Upper lobe of left lung (tissue), 6 donors: ENCODE data around the gene NBEA. TPM values are rescaled to one million over a fixed set of nuclear protein-coding genes. Genes with fewer than 3 reads are reported as not detected.

Experiments used
- ATAC-seq, 2 donors: fragments of 200-7000 bp; cut with Tn5 transposase; one replicate each; pipeline ENCODE4 v1.9.1; 2022; ENCODE audit warnings: mild to moderate bottlenecking in 2 of 2, moderate library complexity in 2 of 2; ENCODE audit not compliant: low FRiP score in 2 of 2
- DNase-seq, 2 donors: peaks; one replicate each; pipeline ENCODE4 v3.0.0-alpha.2; 2019 to 2020
- H3K27ac ChIP-seq, 4 donors: fragments of 200-600 bp; sonication (generic); one replicate each; pipeline ENCODE4 v1.5.1; 2016 to 2019
- H3K27me3 ChIP-seq, 4 donors: fragments of 200-600 bp; sonication (generic); one replicate each; pipeline ENCODE4 v1.5.1; 2017 to 2019
- H3K36me3 ChIP-seq, 4 donors: fragments of 200-600 bp; sonication (generic); one replicate each; pipeline ENCODE4 v1.5.1; 2016 to 2019
- H3K4me1 ChIP-seq, 4 donors: fragments of 200-600 bp; sonication (generic); one replicate each; pipeline ENCODE4 v1.5.1; 2018 to 2019
- H3K4me3 ChIP-seq, 4 donors: fragments of 200-600 bp; sonication (generic); one replicate each; pipeline ENCODE4 v1.5.1; 2017 to 2019; ENCODE audit warnings: mild to moderate bottlenecking in 2 of 4, moderate library complexity in 1 of 4
- H3K9me3 ChIP-seq, 4 donors: fragments of 200-600 bp; sonication (generic); one replicate each; pipeline ENCODE4 v1.5.1; 2018 to 2019
- CTCF ChIP-seq, 6 experiments: fragments of 450-650 bp in 4 of 6; fragments of 200-600 bp in 2 of 6; sonication (generic) in 2 of 6; IDR thresholded peaks; one replicate each; pipeline ENCODE4 v1.5.1; 2016 to 2019; ENCODE audit warnings: antibody characterized with exemption in 6 of 6
- EP300 ChIP-seq, 4 donors: sonication (generic); formaldehyde crosslinking; IDR thresholded peaks; one replicate each; pipeline ENCODE4 v1.5.1; 2017; ENCODE audit warnings: antibody characterized with exemption in 4 of 4, control low read depth in 2 of 4
- POLR2A ChIP-seq, 4 donors: fragments of 450-650 bp; IDR thresholded peaks; one replicate each; pipeline ENCODE4 v1.5.1; 2016 to 2017; ENCODE audit warnings: antibody characterized with exemption in 4 of 4, mild to moderate bottlenecking in 2 of 4
- POLR2AphosphoS5 ChIP-seq, 2 donors: sonication (generic); formaldehyde crosslinking; IDR thresholded peaks; one replicate each; pipeline ENCODE4 v1.5.1; 2017; ENCODE audit warnings: antibody characterized with exemption in 2 of 2
- WGBS, 2 donors: methylation state at CpG; one replicate each; pipeline ENCODE4 v1.1.5; 2017 to 2018; 5-methylcytosine and 5-hydroxymethylcytosine counted together
- total RNA-seq, 6 donors: library from RNA; depleted of rRNA in 4 of 6; stranded (reverse); fragments of >200 nt in 4 of 6; gene quantifications; one replicate each; pipeline versions ENCODE4 v1.1.0 to v1.2.1, GENCODE V29; 2016 to 2021
- donor health status: DM: no; HTN: no; CAD: no; lungs with moderate emphysema.
- donor health status: DM: no; HTN: yes; CAD: no; lungs with severe emphysema.

NBEA gene
- total RNA-seq, 6 donors from 2014 or later, result 2.7 to 21.4 (median 5.5) TPM

- Histone ChIP-seq H3K27ac (no peak overlapping the region), H3K9me3 (peaks cover 0 to 5% (median 0%) of the 10 kb centered on the region in 4 donors), H3K36me3 (no peaks in the 10 kb centered on the region), H3K4me3 (no peak overlapping the region), H3K4me1 (peaks cover 0 to 7% (median 2%) of the 10 kb centered on the region in 4 donors), H3K27me3 (no peaks in the 10 kb centered on the region)
- TF ChIP-seq POLR2A (IDR thresholded peaks at IDR 0.05), result no peak
- TF ChIP-seq EP300 (IDR thresholded peaks at IDR 0.05), result no peak
- no peak for TF ChIP-seq POLR2AphosphoS5 (IDR thresholded peaks at IDR 0.05)
- no peak for TF ChIP-seq CTCF (IDR thresholded peaks at IDR 0.05)
- no peak for DNase-seq
- ATAC-seq, result peak in 1 of 2 donors; percentile 43
- 80 to 89% methylated on average over 2 of the region's 2 CpGs for WGBS, 2 donors
Measured at GRCh38 chr13:35496761-35497386, 554.8 kb downstream of the NBEA start.

GRCh38 chr13:35498231-35498630, 556.2 kb downstream of the NBEA start:
- ATAC-seq, result no peak
- TF ChIP-seq CTCF (IDR thresholded peaks at IDR 0.05), result no peak
- TF ChIP-seq EP300 (IDR thresholded peaks at IDR 0.05), result no peak
- no peak for TF ChIP-seq POLR2A (IDR thresholded peaks at IDR 0.05)
- no peak for TF ChIP-seq POLR2AphosphoS5 (IDR thresholded peaks at IDR 0.05)

GRCh38 chr13:35499196-35499662, 557.2 kb downstream of the NBEA start:
- peak; percentile 23 to 37 for ATAC-seq
- TF ChIP-seq EP300 (IDR thresholded peaks at IDR 0.05) (no peak), POLR2A (IDR thresholded peaks at IDR 0.05) (no peak), POLR2AphosphoS5 (IDR thresholded peaks at IDR 0.05) (no peak), CTCF (IDR thresholded peaks at IDR 0.05) (no peak)
- Histone ChIP-seq H3K4me1 (peaks cover 0 to 7% (median 2%) of the 10 kb centered on the region in 4 donors), H3K9me3 (peaks cover 0 to 5% (median 0%) of the 10 kb centered on the region in 4 donors), H3K4me3 (no peak overlapping the region), H3K27me3 (no peaks in the 10 kb centered on the region), H3K27ac (no peak overlapping the region), H3K36me3 (no peaks in the 10 kb centered on the region)
- no peak for DNase-seq
- 63 to 73% methylated on average over 2 of the region's 2 CpGs for WGBS, 2 donors

More at GRCh38 chr13:35498231-35498630, 556.2 kb downstream of the NBEA start:
- Histone ChIP-seq H3K4me1 (peaks cover 0 to 7% (median 2%) of the 10 kb centered on the region in 4 donors), H3K9me3 (peaks cover 0 to 5% (median 0%) of the 10 kb centered on the region in 4 donors), H3K27me3 (no peaks in the 10 kb centered on the region), H3K36me3 (no peaks in the 10 kb centered on the region), H3K27ac (no peak overlapping the region), H3K4me3 (no peak overlapping the region)
- no peak for DNase-seq

- WGBS, 2 donors, result 52 to 77% methylated on average over 4 of the region's 4 CpGs
- Histone ChIP-seq H3K27me3 (no peaks in the 10 kb centered on the region), H3K9me3 (peaks cover 0 to 3% (median 0%) of the 10 kb centered on the region in 4 donors), H3K36me3 (no peaks in the 10 kb centered on the region), H3K27ac (no peak overlapping the region), H3K4me1 (peaks cover 0 to 7% (median 2%) of the 10 kb centered on the region in 4 donors), H3K4me3 (no peak overlapping the region)
- ATAC-seq (no peak), DNase-seq (no peak)
- TF ChIP-seq CTCF (IDR thresholded peaks at IDR 0.05) (no peak), POLR2A (IDR thresholded peaks at IDR 0.05) (no peak), EP300 (IDR thresholded peaks at IDR 0.05) (no peak), POLR2AphosphoS5 (IDR thresholded peaks at IDR 0.05) (no peak)
Measured at GRCh38 chr13:35499676-35500075, 557.6 kb downstream of the NBEA start.

- 76 to 77% methylated on average over 2 of the region's 2 CpGs for WGBS, 2 donors
- ATAC-seq, result no peak
- TF ChIP-seq EP300 (IDR thresholded peaks at IDR 0.05) (no peak), POLR2AphosphoS5 (IDR thresholded peaks at IDR 0.05) (no peak), CTCF (IDR thresholded peaks at IDR 0.05) (no peak), POLR2A (IDR thresholded peaks at IDR 0.05) (no peak)
- Histone ChIP-seq H3K4me3 (no peak overlapping the region), H3K9me3 (no peaks in the 10 kb centered on the region), H3K4me1 (peaks cover 0 to 7% (median 2%) of the 10 kb centered on the region in 4 donors), H3K36me3 (no peaks in the 10 kb centered on the region), H3K27ac (no peak overlapping the region), H3K27me3 (no peaks in the 10 kb centered on the region)
- DNase-seq, result no peak
Measured at GRCh38 chr13:35500144-35500543, 558.1 kb downstream of the NBEA start.
